Loucy (cell line): ENCODE data around the gene VANGL2.

Experiments
- EZH2phosphoT487 ChIP-seq: fragments of 200-600 bp; IDR thresholded peaks from 2 replicates; pipeline ENCODE4 v1.6.1; 2018; ENCODE audit warnings: antibody characterized with exemption, mild to moderate bottlenecking, moderate library complexity, borderline replicate concordance
- TF ChIP-seq, protein P1 (sequence below): fragments of 200-600 bp; sonication (generic); conservative IDR thresholded peaks from 2 replicates; pipeline ENCODE4 v1.5.1; 2014; ENCODE audit warnings: mild to moderate bottlenecking, antibody characterized with exemption, low read length

DNA sequence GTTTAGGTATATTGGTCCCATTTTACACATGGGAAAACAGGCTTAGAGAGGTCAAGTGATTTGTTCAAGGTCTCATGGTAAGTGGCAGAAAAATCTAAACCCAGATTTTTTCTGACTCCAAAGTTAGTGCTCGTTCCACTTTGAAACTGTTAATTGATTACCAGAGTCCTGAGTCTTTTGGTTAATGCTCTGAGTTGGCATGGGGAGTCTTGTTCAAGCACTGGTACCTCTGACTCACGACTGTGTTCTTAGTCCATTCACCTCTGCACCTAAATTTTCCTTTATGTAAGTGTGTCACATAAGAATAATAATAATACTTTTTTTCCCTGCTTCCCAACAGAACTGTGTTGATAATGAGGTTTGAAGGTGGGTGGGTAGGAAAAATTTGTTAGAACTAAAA lies 59.3 kb downstream of the VANGL2 start:
- TF ChIP-seq, protein P1, sequence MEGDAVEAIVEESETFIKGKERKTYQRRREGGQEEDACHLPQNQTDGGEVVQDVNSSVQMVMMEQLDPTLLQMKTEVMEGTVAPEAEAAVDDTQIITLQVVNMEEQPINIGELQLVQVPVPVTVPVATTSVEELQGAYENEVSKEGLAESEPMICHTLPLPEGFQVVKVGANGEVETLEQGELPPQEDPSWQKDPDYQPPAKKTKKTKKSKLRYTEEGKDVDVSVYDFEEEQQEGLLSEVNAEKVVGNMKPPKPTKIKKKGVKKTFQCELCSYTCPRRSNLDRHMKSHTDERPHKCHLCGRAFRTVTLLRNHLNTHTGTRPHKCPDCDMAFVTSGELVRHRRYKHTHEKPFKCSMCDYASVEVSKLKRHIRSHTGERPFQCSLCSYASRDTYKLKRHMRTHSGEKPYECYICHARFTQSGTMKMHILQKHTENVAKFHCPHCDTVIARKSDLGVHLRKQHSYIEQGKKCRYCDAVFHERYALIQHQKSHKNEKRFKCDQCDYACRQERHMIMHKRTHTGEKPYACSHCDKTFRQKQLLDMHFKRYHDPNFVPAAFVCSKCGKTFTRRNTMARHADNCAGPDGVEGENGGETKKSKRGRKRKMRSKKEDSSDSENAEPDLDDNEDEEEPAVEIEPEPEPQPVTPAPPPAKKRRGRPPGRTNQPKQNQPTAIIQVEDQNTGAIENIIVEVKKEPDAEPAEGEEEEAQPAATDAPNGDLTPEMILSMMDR = no peak
- no peak for TF ChIP-seq EZH2phosphoT487
